ENCODE measurements around the gene MAGIX.

Gene MAGIX

GRCh38 chrX:49161632-49162031, 926 bp upstream of the MAGIX start:
- no peak overlapping the region for H3K27ac ChIP-seq
- no peak overlapping the region for H3K9ac ChIP-seq
- H2AFZ ChIP-seq (ENCODE audit: low read depth) = no peak overlapping the region
- H3K4me1 ChIP-seq (ENCODE audit: low read depth, poor library complexity, severe bottlenecking) = peaks cover 7% of the 10 kb centered on the region
- H4K20me1 ChIP-seq (ENCODE audit: insufficient read depth) = no peaks in the 10 kb centered on the region
- TF ChIP-seq, protein P1, sequence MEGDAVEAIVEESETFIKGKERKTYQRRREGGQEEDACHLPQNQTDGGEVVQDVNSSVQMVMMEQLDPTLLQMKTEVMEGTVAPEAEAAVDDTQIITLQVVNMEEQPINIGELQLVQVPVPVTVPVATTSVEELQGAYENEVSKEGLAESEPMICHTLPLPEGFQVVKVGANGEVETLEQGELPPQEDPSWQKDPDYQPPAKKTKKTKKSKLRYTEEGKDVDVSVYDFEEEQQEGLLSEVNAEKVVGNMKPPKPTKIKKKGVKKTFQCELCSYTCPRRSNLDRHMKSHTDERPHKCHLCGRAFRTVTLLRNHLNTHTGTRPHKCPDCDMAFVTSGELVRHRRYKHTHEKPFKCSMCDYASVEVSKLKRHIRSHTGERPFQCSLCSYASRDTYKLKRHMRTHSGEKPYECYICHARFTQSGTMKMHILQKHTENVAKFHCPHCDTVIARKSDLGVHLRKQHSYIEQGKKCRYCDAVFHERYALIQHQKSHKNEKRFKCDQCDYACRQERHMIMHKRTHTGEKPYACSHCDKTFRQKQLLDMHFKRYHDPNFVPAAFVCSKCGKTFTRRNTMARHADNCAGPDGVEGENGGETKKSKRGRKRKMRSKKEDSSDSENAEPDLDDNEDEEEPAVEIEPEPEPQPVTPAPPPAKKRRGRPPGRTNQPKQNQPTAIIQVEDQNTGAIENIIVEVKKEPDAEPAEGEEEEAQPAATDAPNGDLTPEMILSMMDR (conservative IDR thresholded peaks at IDR 0.05; ENCODE audit: low read depth, low read length) = no peak
- H3K36me3 ChIP-seq (ENCODE audit: insufficient read depth) = no peaks in the 10 kb centered on the region
- no peaks in the 10 kb centered on the region for H3K27me3 ChIP-seq (ENCODE audit: insufficient read depth, low read depth)
- H3K79me2 ChIP-seq (ENCODE audit: insufficient read depth, low read depth) = no peaks in the 10 kb centered on the region
- no peak overlapping the region for H3K4me2 ChIP-seq
- no peak overlapping the region for H3K4me3 ChIP-seq (IDR thresholded peaks at IDR 0.05; ENCODE audit: insufficient read depth, low read depth, low read length)

DNA sequence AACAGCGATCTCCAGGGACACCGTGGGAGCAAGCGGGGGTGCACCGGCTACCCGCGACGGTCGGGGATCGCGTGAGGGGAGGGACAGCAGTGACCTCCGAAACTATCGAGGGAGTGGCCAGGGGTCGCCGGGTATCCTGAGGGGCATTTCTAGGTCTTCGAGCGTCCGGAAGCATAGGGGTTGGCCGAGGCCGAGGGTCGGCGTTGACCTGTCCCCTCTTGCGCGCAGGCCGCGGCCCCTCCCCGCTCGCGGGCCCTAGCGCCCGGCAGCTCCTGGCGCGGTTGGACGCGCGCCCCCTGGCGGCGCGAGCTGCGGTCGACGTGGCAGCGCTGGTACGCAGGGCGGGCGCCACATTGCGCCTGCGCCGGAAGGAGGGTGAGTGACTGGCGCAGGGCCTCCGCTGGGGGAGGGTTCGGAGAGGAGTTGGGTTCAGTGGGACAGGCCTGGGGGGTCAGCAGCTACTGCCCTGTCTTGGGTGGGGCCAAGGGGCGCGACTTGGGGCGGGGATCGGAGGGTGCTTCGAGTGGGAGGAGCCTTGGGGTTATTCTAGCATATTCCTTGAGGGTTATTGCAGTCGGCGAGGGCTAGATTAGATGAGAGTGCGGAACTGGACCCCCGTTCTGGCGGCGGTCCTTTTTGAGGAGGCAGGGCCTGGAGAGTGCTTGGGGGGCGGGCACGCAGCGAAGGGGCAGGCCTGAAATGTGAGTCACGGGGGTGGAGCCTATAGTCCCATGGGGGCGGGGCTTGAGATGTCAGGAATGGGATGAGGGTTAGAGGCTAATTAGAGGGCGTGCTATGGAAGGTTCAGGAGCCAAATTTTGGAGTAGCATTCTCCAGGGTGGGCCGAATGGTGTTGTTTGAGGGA, 1.2 kb downstream of the MAGIX start:
- TF ChIP-seq, protein P1 (conservative IDR thresholded peaks at IDR 0.05; ENCODE audit: low read depth, low read length) = peak; percentile 58
- Histone ChIP-seq H3K27me3 (ENCODE audit: insufficient read depth, low read depth) (no peaks in the 10 kb centered on the region), H4K20me1 (ENCODE audit: insufficient read depth) (no peaks in the 10 kb centered on the region), H3K4me1 (ENCODE audit: low read depth, poor library complexity, severe bottlenecking) (peaks cover 19% of the 10 kb centered on the region), H3K4me2 (peak overlapping the region; percentile 63; the same call in 1 of the 2 replicates), H3K27ac (peak overlapping the region; percentile 55), H3K9ac (peak overlapping the region; percentile 51; the same call in 1 of the 2 replicates), H3K4me3 (IDR thresholded peaks at IDR 0.05; ENCODE audit: insufficient read depth, low read depth, low read length) (no peak overlapping the region), H2AFZ (ENCODE audit: low read depth) (peak overlapping the region; percentile 64; the same call in 1 of the 2 replicates), H3K36me3 (ENCODE audit: insufficient read depth) (no peaks in the 10 kb centered on the region), H3K79me2 (ENCODE audit: insufficient read depth, low read depth) (no peaks in the 10 kb centered on the region)

DNA sequence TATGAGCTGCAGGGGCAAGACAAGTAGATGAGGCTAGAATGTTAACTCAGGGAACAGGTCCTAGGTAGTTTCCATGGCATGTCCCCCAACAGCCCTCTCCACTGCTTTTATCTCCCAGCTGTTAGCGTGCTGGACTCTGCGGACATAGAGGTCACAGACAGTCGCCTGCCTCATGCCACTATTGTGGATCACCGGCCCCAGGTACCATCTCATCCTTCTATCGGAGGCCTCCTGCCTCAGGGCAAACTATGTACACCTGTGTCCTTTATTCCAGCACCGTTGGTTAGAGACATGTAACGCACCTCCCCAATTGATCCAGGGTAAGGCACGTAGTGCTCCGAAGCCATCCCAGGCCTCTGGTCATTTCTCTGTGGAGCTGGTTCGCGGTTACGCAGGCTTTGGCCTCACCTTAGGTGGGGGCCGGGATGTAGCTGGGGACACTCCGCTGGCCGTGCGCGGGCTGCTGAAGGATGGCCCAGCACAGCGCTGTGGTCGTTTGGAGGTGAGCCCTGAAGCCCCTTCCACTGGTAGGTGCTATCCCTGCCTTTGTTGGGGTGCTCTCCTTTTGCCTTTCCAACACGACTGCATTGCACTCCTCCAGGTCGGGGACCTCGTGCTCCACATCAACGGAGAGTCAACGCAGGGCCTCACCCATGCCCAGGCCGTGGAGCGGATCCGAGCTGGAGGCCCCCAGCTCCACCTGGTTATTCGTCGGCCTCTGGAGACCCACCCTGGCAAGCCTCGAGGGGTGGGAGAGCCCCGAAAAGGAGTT, 2.2 kb downstream of the MAGIX start:
- no peak overlapping the region for H3K4me2 ChIP-seq

More for the DNA sequence above, 2.2 kb downstream of the MAGIX start:
- Histone ChIP-seq H3K9ac (no peak overlapping the region), H3K4me3 (IDR thresholded peaks at IDR 0.05; ENCODE audit: insufficient read depth, low read depth, low read length) (no peak overlapping the region), H3K4me1 (ENCODE audit: low read depth, poor library complexity, severe bottlenecking) (peaks cover 29% of the 10 kb centered on the region), H4K20me1 (ENCODE audit: insufficient read depth) (no peaks in the 10 kb centered on the region), H3K27me3 (ENCODE audit: insufficient read depth, low read depth) (no peaks in the 10 kb centered on the region), H3K36me3 (ENCODE audit: insufficient read depth) (no peaks in the 10 kb centered on the region), H2AFZ (ENCODE audit: low read depth) (no peak overlapping the region), H3K79me2 (ENCODE audit: insufficient read depth, low read depth) (no peaks in the 10 kb centered on the region), H3K27ac (no peak overlapping the region)
- TF ChIP-seq, protein P1 (conservative IDR thresholded peaks at IDR 0.05; ENCODE audit: low read depth, low read length) = no peak

Data from KMS-11 (cell line).